Medulla oblongata (tissue), 1 donor: ENCODE measurements around the gene ANKRD33B.
A peak's percentile ranks its signal among the peaks of the same experiment; 100 is the strongest.
"Not testable (repeated sequence)": the region's sequence is repeated elsewhere in the genome, so short reads cannot be mapped to it uniquely, and the experiment has no call there.

Source experiments
- DNase-seq: peaks from one replicate; pipeline ENCODE4 v3.0.0-alpha.2; 2015; ENCODE audit errors: extremely low spot score

Gene ANKRD33B

DNA sequence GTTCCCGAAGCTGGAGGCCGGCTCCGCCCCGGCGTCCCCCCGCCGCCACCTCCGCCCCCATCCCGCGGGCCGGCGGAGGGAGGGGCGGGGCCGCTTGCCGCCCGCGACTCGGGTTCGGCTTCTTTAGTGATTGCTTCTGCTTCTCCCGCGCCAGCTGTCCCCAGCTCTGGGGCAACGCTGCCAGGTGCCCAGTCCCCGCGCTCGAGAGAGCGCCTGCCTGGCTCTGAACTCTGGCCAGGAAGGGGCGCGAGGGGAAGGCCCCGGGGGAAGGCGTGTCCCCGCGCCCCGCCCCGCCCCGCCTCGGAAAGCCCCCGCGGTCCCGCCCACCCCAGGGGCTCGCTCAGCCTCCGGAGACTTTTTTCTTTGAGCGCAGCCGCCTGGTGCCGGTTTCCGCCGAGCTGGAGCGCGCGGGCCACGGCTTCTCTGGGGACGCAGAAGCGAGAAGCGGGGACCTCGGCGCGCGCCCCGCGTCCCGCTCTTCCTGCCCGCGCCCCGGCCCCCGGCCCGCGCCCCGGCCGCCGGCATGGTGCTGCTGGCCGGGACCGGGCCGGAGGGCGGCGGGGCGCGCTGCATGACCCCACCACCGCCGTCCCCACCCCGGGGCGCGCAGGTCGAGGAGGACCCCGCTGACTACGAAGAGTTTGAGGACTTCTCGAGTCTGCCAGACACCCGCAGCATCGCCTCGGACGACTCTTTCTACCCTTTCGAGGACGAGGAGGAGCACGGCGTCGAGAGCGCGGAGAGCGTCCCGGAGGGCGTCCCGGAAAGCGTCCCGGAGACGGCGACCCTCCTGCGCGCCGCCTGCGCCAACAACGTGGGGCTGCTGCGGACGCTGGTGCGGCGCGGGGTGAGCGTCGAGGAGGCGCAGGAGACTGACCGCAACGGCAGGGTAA, at the start of gene ANKRD33B:
ANKRD33B (plus strand) TSS at position 126 of the 893 bp plus-strand sequence; CDS start at position 524, 398 bp downstream.
- no peak for DNase-seq

DNA sequence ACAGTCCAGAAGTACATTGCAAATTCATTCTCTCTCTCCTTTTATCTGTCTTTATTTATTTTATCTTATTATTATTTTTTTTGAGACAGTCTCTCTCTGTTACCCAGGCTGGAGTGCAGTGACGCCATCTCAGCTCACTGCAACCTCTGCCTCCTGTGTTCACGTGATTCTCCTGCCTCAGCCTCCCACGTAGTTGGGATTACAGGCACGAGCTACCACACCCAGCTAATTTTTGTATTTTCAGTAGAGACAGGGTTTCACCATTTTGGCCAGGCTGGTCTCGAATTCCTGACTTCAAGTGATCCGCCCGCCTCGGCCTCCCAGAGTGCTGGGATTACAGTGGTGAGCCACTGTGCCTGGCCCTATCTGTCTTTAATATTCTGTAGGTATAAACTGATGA, 49.3 kb upstream of the ANKRD33B start:
- not testable (repeated sequence) for DNase-seq

DNA sequence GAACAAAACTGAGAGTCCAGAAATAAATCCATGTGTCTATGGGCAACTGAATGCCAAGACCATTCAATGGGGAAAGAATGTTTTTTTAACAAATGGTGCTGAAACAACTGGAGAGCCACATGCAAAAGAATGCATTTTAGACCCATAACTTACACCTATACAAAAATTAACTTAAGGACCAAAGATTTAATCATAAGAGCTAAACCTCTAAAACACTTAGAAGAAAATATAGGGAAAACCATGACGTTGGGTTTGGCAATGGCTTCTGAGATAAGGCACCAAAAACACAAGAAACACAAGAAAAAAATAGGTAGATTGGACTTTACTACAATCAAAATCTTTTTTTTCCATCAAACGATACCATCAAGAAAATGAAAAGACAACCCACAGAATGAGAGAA, 48.4 kb upstream of the ANKRD33B start:
- DNase-seq, result no peak

DNA sequence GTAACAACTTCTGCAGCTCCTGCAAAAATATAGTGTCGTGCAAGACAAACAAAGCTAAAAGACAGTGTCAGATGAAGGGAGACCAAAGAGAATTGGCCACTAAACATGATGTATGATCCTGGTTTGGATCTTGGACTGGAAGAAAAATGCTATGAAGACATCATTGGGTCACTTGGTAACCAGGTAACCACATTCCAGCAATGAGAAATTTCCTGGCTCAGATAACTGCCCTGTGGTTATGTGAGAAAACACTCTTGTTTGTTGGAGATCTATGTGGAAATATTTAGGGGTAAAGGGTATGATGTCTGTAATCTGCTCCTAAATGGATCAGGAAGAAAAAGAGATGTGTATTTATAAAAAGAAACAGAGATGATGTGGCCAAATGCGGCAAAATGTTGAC, 45.5 kb upstream of the ANKRD33B start:
- DNase-seq, result no peak

DNA sequence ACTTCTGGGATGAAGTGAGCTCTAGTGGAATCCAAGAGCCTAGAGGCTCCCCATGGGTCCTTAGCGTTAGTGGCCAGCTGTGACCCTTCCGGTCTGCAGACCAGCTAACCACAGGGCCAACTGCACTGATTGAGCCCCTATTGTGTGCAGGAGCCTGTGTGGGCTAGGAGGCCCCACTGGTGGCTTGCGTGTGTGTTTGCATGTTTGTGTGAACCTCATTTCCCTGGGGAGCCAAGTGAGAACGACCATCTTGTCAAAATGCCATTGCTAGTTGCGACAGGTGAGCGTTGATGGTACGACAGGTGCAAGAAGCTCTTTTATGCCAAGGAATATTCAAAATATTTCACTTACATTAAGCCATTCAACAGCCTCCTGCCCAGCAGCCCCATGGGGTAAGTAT, 44.1 kb upstream of the ANKRD33B start:
- DNase-seq, result no peak

DNA sequence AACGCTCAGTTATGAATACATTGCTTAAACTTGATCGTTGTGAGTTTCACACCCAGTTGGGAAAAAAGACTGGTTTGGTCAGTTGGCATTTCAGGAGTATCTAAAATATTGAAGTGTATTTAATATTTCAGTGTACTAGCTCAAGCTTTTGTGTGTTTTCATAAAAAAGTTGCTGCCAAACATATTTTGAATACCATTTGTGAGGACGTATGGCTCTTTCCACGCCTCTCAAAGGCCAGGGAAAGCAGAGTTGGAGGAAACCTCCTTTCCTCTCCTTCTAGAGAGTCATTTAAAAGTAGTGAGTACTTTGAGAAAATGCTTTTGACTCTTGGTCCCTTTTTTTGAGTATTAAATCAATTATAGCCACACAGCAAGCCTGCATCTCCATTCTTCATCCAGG, 43.2 kb upstream of the ANKRD33B start:
- no peak for DNase-seq

DNA sequence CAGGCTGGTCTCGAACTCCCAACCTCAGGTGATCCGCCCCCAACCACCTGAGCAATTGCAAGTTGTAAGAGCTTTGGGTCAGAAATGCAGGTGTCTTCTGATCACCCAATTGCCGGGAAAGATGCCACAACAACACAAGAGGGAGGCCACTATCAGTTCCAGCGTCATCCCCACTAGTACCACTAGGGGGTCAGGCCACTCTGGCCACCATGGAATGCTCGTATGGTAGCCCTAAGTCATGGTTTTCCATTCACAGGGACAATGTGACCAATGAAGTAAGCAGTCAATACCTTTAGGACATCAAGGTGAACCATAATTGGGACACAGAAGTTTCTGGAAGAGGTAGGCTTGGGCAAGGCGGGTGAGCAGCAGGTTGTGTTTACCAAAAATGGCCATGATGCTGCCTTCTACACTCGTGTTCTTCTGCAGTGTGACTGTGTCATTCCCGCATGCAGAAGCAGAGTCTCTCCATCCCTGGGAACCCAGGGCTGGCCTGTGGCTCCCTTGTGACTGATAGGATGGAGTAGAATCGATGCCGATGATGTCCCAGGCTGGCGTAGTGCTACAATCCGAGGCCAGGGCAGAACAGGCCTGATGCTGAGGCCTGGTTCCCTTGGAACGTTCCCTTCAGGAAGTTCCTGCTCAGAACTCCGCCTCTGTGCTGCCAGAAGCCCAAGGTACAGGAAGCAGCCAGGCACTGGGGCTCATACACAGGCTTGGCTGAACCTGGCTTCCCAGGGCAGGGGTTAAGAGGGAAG, 42.2 kb upstream of the ANKRD33B start:
- no peak for DNase-seq

DNA sequence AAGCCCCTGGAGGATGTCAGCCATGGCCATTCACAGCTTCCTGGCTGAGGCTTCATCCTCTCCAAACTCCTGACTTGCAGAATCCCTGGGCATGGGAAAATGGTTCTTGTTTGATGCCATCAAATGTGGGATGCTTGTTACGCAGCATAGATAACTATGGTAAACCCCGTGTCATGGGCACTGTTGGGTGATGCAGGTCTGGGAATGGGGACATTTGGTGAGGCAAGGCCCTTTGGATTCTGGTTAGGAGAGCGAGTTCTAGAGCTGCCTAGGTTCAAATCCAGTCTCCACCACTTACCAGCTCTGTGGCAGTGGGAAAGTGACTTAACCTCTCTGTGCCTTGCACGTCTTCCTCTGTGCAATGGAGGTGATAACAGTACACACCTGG, 41.7 kb upstream of the ANKRD33B start:
- no peak for DNase-seq

DNA sequence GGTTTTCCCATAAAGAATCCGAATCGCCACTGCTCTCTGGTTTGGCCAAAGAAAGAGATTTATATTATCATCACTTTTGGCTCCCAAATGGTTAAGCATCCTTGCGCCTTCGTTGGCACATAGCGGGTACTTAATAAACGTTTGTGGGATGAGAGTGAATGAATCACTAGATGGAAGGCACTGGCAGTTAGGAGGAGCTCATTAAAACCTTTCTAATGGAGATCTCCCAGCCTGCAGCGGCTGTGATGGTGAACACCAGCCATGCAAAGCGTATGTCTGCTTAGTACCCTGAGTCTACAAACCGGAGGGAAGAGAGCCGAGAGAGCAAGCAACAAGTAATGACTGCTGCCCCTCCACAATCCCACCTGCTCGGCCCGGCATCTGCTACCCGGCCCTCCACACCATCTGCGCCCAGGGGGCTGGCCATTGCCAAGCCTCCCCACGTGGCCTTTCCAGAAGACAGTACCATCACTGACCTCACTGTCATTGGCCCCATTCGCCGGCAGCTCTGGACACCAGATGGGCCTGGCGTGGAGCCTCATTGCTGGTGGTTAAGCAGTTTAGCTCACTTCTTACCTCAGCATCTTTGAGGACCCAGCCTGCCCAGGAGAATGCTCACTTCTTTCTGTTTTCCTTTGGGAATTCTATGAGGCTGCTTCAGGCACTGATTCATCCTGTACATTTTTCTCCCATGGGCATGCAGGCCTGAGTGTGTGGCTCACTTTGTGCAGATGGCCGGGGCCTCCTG, 39.3 kb upstream of the ANKRD33B start:
- DNase-seq, result peak; percentile 55

DNA sequence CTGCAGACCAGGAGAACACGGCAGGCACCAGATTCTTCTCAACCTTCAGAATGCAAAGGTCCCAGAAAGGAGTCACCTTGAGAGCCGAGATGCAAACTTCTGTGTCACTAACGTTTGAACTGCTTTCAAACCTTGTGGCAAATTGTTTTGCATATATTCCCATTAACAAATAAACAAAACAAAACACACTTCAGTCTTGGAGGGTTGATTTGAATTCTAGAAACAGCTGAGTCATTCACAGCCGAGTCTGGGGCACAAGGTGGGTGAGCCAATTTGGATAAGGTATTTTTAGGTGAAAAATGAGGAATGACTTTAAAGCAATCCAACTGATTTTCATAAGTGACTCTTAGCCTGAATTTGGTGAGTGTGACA, 38.8 kb upstream of the ANKRD33B start:
- DNase-seq, result no peak

DNA sequence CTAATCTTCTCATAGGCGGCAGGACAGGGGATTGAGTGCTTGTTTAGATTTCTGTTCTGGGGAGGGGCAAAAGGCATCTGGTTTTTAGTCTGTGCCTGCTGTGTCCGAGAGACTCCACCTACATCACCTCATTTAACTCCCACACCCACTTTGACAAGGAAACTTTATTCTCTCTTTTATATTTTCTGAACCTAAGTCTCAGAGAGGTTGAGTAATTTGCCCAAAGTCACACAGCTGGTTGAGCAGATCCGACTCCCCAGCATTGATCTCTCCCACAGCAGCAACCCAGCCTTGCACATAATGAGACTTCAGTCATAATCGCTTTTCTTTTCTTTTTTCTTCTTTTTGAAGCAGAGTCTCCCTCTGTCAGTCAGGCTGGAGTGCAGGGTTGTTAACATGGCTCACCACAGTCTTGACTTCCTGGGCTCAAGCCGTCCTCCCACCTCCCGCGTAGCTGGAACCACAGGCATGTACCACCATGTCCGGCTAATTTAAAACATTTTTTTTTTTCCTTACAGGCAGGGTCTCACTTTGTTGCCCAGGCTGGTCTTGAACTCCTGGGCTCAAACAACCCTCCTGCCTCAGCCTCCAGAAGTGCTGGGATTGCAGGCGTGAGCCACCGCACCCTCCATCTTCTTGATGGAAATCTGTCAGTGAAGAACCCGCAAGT, 36.5 kb upstream of the ANKRD33B start:
- DNase-seq, result no peak

DNA sequence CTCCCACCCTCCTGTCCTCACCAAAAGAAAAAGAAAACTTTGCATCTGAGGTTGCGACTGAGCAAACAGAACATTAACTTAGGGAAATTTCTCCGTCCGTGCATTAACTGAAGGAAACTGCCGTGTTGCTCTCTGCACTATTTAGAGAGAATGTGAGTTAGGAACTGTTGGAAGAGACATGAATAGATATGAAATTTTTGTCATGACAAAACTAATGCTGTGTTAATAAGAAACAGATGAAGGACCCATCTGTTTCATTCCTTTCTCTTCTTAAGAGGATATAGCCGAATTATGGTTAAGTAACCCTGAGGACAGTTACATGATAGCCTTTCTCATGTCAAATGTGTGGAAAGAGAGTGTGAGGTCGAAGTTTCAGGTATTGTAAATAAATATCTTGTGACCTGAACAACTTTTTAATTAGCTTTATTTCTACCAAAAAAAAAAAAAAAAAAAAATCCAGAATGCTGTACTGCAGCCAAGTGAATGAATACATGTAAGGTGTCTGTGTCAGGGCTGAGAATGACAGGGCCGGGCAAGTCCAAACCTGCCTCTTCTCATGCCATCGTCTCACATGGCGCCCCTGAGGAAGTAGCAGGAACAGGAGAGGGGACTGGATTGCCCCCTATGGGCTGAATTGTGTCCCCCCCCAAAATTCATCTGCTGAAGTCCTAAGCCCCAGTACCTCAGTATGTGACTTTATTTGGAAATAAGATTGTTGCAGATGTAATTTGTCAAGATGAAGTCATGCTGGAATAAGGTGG, 35.6 kb upstream of the ANKRD33B start:
- no peak for DNase-seq

DNA sequence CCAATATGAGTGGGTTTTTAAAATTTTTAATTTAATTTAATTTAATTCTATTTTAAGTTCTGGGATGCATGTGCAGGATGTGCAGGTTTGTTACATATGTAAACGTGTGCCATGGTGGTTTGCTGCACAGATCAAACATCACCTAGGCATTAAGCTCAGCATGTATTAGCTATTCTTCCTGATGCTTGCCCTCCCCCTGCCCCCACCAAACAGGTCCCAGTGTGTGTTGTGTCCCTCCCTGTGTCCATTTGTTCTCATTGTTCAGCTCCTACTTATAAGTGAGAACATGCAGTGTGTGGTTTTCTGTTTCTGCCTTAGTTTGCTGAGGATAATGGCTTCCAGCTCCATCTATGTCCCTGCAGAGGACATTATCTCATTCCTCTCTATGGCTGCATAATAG, 35.0 kb upstream of the ANKRD33B start:
- no peak for DNase-seq

DNA sequence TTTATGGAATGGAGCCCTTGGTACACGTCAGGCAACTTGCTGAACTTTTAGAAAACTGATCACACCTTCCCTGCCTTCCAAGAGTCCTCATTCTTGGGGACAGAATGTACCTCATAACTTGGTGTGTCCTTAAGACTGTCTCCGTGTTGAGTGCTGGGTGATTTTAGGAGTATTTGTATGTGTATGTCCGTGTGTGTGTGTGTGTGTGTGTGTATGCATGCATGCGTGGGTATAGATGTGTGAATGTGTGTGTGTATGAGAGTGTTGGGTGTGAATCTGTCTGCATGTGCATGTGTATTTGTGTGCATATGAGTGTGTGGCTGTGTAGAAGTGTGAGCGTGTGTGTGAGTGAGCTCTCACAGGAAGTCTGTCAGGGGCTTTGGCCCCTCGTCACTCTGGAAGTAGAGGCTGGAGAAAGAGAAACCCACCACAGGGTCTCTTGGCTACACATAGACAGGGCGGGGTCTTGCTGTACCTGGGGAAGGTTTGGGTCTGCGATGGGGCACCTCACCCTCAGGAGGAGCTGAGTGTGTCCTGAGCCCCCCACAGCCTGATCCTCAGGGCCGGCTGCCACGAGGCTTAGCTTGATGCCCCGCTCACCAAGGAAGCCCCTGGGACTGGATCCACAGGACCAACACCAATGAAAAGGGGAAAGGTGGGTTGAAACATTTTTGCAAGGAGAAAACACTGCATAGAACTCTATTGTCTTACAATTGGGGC, 33.1 kb upstream of the ANKRD33B start:
- DNase-seq, result no peak

DNA sequence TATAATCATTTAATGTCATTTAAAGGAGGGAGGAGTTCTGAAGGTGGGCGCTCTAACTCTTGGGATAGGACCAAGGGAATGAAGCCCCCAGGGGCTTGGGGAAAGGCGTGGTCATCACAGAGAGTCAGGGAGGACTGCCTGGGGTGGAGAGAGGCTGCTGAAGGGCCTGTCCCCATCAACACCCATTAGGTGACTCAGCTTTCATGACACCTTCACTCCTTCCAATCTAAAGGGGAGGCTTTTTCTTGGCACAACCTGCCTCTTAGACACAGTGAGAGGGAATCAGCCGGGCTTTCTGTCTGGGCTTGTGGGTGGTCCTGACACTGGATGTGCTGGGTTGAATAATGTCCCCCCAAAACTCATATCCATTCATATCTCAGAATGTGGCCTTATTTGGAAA, 31.4 kb upstream of the ANKRD33B start:
- no peak for DNase-seq

DNA sequence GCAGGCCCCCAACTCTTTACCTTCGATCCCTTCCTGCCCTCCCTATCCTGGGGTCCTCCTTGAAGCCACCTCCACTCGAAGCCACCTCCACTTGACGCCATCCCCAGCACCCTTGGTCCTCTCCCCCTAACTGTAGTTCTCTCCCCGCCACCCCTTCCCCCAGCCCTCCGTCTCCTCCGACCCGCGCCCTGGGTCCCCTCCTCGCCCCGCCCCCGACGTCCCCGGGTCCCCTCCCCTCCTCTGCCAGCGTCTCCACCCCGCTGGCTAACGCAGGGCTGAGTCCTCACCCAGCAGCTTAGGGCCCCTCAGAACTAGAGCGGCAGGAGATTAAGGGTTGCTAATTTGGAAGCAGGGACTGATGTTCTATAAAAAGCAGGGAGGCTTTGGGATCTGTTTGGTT, 30.6 kb upstream of the ANKRD33B start:
- no peak for DNase-seq

DNA sequence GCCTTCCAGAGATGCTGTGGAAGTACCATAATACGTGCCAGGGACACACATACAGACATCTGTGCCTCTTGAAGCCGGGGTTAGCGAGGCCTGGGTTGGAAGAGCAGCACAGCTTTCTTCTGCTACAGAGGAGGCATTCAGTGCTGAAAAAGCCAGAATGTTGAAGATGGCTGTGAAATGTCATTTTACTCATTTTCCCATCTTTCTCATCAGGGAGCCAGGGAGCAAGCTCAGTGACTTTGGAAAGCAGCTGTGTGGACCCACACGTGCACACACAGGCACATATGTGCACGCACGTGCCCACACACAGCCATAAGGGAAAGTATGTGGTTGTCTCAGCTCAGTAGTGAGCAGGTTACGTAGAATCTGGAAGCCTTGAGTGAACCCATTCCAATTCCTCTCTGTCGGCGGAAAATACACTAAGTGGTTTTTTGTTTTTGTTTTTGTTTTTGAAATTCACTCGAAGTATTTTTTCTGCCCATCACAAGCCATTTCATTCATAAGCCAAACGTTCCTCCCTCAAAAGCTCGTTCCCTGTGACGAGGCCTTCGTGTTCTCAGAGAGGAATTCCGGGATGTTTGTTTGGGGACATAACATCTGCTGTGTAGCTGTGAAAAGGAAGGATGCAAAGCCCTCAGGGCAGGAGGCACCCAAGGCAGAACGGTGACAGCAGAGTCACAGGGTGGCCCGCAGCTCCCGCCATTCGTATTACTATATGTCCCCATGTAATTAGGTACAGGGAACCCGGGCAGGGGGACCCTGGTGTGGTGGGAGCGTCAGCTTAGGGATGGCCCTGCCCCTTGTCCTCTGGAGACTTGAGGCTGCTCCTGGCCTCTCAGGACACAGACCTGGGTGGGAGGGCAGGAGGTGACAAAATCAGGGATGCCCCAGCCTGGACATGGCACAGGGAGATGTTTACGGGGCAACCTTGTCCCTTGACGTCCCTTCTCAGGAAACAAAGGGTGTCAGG, 29.0 kb upstream of the ANKRD33B start:
- no peak for DNase-seq

DNA sequence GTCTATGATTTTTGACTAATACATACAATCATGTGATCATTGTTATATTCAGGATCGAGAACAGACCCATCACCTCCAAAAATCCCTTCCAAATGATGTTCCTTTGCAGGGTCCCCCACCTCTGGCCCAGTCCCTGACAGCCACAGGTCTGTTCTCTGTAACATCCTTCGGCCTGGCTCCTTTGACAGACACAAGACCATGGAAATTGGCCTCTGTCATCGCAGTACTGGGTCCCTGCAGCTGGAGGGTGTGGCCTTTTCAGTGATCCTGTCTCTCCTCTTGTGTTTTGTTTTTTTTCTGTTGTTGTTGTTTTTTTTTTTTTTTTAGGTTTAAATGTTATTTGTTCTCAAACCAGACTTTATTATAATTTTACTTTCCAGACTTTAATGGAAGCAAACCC, 27.4 kb upstream of the ANKRD33B start:
- DNase-seq, result no peak

DNA sequence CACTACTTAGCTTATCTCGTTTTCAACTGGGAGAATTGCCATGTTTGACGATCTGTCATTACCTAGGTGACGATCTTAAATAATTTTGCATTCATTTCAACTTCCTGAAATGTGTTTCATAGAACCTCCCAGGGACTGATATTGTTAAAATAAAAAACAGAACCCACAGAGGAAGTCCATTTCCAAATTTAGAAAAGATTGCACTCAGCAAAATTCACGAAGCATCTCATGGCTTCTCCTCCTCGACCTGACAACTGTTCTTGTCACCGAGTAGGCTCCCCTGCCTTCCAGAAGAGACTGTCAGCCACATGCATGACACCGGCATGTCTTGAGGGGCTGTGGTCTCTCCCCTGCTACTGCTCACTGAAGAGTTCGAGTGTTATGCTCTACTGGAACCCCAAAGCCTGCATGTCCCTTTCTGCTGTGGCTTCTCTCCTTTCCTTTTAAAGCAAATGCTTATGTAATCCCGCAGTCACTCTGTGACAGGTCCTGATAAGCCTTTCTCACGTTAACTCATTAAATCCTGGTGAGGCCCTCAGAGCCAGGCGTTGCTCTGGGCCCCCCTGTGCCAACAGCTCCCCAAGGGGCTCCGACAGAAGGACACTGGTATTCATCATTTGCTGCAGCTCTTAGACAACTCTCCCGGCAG, 26.8 kb upstream of the ANKRD33B start:
- peak; percentile 37 for DNase-seq
